ENCODE measurements around the gene NR3C1.
A peak's percentile ranks its signal among the peaks of the same experiment; 100 is the strongest.

NR3C1 gene

GRCh38 chr5:143261748-143262392 is 141.6 kb downstream of the NR3C1 start:
- Histone ChIP-seq H2BK5ac (ENCODE audit: low read depth, low read length, poor library complexity, severe bottlenecking) (no peak overlapping the region), H3K9ac (ENCODE audit: low read length) (peak overlapping the region; percentile 72), H3K79me1 (replicated peaks; ENCODE audit: low read length, poor library complexity, severe bottlenecking) (no peaks in the 10 kb centered on the region), H3K36me3 (ENCODE audit: control insufficient read depth in 1 of 2, insufficient read depth in 2 of 2, low read depth in 1 of 2, low read length in 2 of 2) (no peaks in the 10 kb centered on the region), H3K4me3 (ENCODE audit: insufficient read depth in 1 of 2, low read depth in 1 of 2, low read length in 2 of 2) (no peak overlapping the region), H3K4ac (ENCODE audit: low read depth in 1 of 2, low read length in 2 of 2) (no peak overlapping the region), H3K18ac (ENCODE audit: low read depth in 1 of 2, low read length in 2 of 2) (peak overlapping the region in 1 of 2 experiments; percentile 40), H4K8ac (ENCODE audit: low read length) (no peak overlapping the region), H3K27me3 (ENCODE audit: control insufficient read depth in 1 of 2, insufficient read depth in 1 of 2, low read length in 2 of 2) (no peaks in the 10 kb centered on the region), H2AFZ (ENCODE audit: low read depth, low read length) (no peak overlapping the region), H2AK5ac (ENCODE audit: low read length, severe bottlenecking) (no peak overlapping the region), H3K23ac (ENCODE audit: low read length in 2 of 2) (no peak overlapping the region), H4K91ac (ENCODE audit: low read length) (no peak overlapping the region), H3K27ac (ENCODE audit: low read length, poor library complexity, severe bottlenecking) (peak overlapping the region; percentile 40), H3K14ac (ENCODE audit: low read length in 2 of 2) (no peak overlapping the region), H3K4me1 (ENCODE audit: control insufficient read depth, insufficient read depth, low read depth, low read length) (peaks cover 1% of the 10 kb centered on the region), H3K9me3 (ENCODE audit: control insufficient read depth, low read length) (no peaks in the 10 kb centered on the region), H3K4me2 (ENCODE audit: low read length, poor library complexity, severe bottlenecking) (no peak overlapping the region), H2BK12ac (ENCODE audit: low read length in 2 of 2) (no peak overlapping the region), H2BK120ac (ENCODE audit: low read depth, low read length) (no peak overlapping the region), H2BK15ac (ENCODE audit: low read depth, poor library complexity, severe bottlenecking) (no peak overlapping the region)
- DNase-seq: peak; percentile 71
- WGBS: 80% methylated on average over 4 of the region's 7 CpGs

GRCh38 chr5:143259254-143259605 is 144.3 kb downstream of the NR3C1 start:
- Histone ChIP-seq H3K27me3 (ENCODE audit: control insufficient read depth in 1 of 2, insufficient read depth in 1 of 2, low read length in 2 of 2) (no peaks in the 10 kb centered on the region), H3K4ac (ENCODE audit: low read depth in 1 of 2, low read length in 2 of 2) (no peak overlapping the region), H3K36me3 (ENCODE audit: control insufficient read depth in 1 of 2, insufficient read depth in 2 of 2, low read depth in 1 of 2, low read length in 2 of 2) (no peaks in the 10 kb centered on the region), H3K14ac (ENCODE audit: low read length in 2 of 2) (no peak overlapping the region), H3K4me3 (ENCODE audit: insufficient read depth in 1 of 2, low read depth in 1 of 2, low read length in 2 of 2) (no peak overlapping the region), H2BK120ac (ENCODE audit: low read depth, low read length) (no peak overlapping the region), H2BK12ac (ENCODE audit: low read length in 2 of 2) (no peak overlapping the region), H2BK15ac (ENCODE audit: low read depth, poor library complexity, severe bottlenecking) (no peak overlapping the region), H3K27ac (ENCODE audit: low read length, poor library complexity, severe bottlenecking) (no peak overlapping the region), H3K79me1 (replicated peaks; ENCODE audit: low read length, poor library complexity, severe bottlenecking) (no peaks in the 10 kb centered on the region), H2AFZ (ENCODE audit: low read depth, low read length) (no peak overlapping the region), H3K9me3 (ENCODE audit: control insufficient read depth, low read length) (no peaks in the 10 kb centered on the region), H3K9ac (ENCODE audit: low read length) (no peak overlapping the region), H3K4me1 (ENCODE audit: control insufficient read depth, insufficient read depth, low read depth, low read length) (peaks cover 1% of the 10 kb centered on the region), H2BK5ac (ENCODE audit: low read depth, low read length, poor library complexity, severe bottlenecking) (no peak overlapping the region), H2AK5ac (ENCODE audit: low read length, severe bottlenecking) (no peak overlapping the region), H3K18ac (ENCODE audit: low read depth in 1 of 2, low read length in 2 of 2) (no peak overlapping the region), H4K91ac (ENCODE audit: low read length) (no peak overlapping the region), H3K4me2 (ENCODE audit: low read length, poor library complexity, severe bottlenecking) (no peak overlapping the region), H4K8ac (ENCODE audit: low read length) (no peak overlapping the region), H3K23ac (ENCODE audit: low read length in 2 of 2) (no peak overlapping the region)
- no peak for DNase-seq
- over 99% methylated on average over 7 of the region's 7 CpGs for WGBS

GRCh38 chr5:143258559-143259253 is 144.8 kb downstream of the NR3C1 start:
- H3K27me3 ChIP-seq (ENCODE audit: control insufficient read depth in 1 of 2, insufficient read depth in 1 of 2, low read length in 2 of 2): no peaks in the 10 kb centered on the region
- H3K4me1 ChIP-seq (ENCODE audit: control insufficient read depth, insufficient read depth, low read depth, low read length): peaks cover 1% of the 10 kb centered on the region
- H3K14ac ChIP-seq (ENCODE audit: low read length in 2 of 2): no peak overlapping the region
- no peaks in the 10 kb centered on the region for H3K36me3 ChIP-seq (ENCODE audit: control insufficient read depth in 1 of 2, insufficient read depth in 2 of 2, low read depth in 1 of 2, low read length in 2 of 2)
- peak; percentile 70 for DNase-seq
- H3K23ac ChIP-seq (ENCODE audit: low read length in 2 of 2): no peak overlapping the region
- no peak overlapping the region for H4K91ac ChIP-seq (ENCODE audit: low read length)
- no peak overlapping the region for H3K4me3 ChIP-seq (ENCODE audit: insufficient read depth in 1 of 2, low read depth in 1 of 2, low read length in 2 of 2)
- H3K9me3 ChIP-seq (ENCODE audit: control insufficient read depth, low read length): no peaks in the 10 kb centered on the region
- no peak overlapping the region for H3K4me2 ChIP-seq (ENCODE audit: low read length, poor library complexity, severe bottlenecking)
- no peak overlapping the region for H3K4ac ChIP-seq (ENCODE audit: low read depth in 1 of 2, low read length in 2 of 2)
- H2BK15ac ChIP-seq (ENCODE audit: low read depth, poor library complexity, severe bottlenecking): no peak overlapping the region
- no peaks in the 10 kb centered on the region for H3K79me1 ChIP-seq (replicated peaks; ENCODE audit: low read length, poor library complexity, severe bottlenecking)
- no peak overlapping the region for H3K9ac ChIP-seq (ENCODE audit: low read length)
- no peak overlapping the region for H2BK120ac ChIP-seq (ENCODE audit: low read depth, low read length)
- H2BK12ac ChIP-seq (ENCODE audit: low read length in 2 of 2): no peak overlapping the region
- H2AK5ac ChIP-seq (ENCODE audit: low read length, severe bottlenecking): no peak overlapping the region
- H4K8ac ChIP-seq (ENCODE audit: low read length): no peak overlapping the region
- no peak overlapping the region for H3K27ac ChIP-seq (ENCODE audit: low read length, poor library complexity, severe bottlenecking)
- peak overlapping the region in 1 of 2 experiments; percentile 60 for H3K18ac ChIP-seq (ENCODE audit: low read depth in 1 of 2, low read length in 2 of 2)
- WGBS: 92% methylated on average over 7 of the region's 12 CpGs
- no peak overlapping the region for H2AFZ ChIP-seq (ENCODE audit: low read depth, low read length)
- no peak overlapping the region for H2BK5ac ChIP-seq (ENCODE audit: low read depth, low read length, poor library complexity, severe bottlenecking)

- H2AFZ ChIP-seq (ENCODE audit: low read depth, low read length): no peak overlapping the region
- no peak overlapping the region for H3K4me2 ChIP-seq (ENCODE audit: low read length, poor library complexity, severe bottlenecking)
- no peaks in the 10 kb centered on the region for H3K36me3 ChIP-seq (ENCODE audit: control insufficient read depth in 1 of 2, insufficient read depth in 2 of 2, low read depth in 1 of 2, low read length in 2 of 2)
- H3K4me1 ChIP-seq (ENCODE audit: control insufficient read depth, insufficient read depth, low read depth, low read length): peaks cover 1% of the 10 kb centered on the region
- H4K8ac ChIP-seq (ENCODE audit: low read length): no peak overlapping the region
- no peaks in the 10 kb centered on the region for H3K9me3 ChIP-seq (ENCODE audit: control insufficient read depth, low read length)
- no peak overlapping the region for H3K14ac ChIP-seq (ENCODE audit: low read length in 2 of 2)
- DNase-seq: no peak
- no peak overlapping the region for H3K18ac ChIP-seq (ENCODE audit: low read depth in 1 of 2, low read length in 2 of 2)
- H2BK120ac ChIP-seq (ENCODE audit: low read depth, low read length): no peak overlapping the region
- H3K23ac ChIP-seq (ENCODE audit: low read length in 2 of 2): no peak overlapping the region
- no peak overlapping the region for H3K27ac ChIP-seq (ENCODE audit: low read length, poor library complexity, severe bottlenecking)
- no peak overlapping the region for H2AK5ac ChIP-seq (ENCODE audit: low read length, severe bottlenecking)
- H2BK15ac ChIP-seq (ENCODE audit: low read depth, poor library complexity, severe bottlenecking): no peak overlapping the region
- H3K4ac ChIP-seq (ENCODE audit: low read depth in 1 of 2, low read length in 2 of 2): no peak overlapping the region
- H2BK5ac ChIP-seq (ENCODE audit: low read depth, low read length, poor library complexity, severe bottlenecking): no peak overlapping the region
- no peaks in the 10 kb centered on the region for H3K79me1 ChIP-seq (replicated peaks; ENCODE audit: low read length, poor library complexity, severe bottlenecking)
- H3K4me3 ChIP-seq (ENCODE audit: insufficient read depth in 1 of 2, low read depth in 1 of 2, low read length in 2 of 2): no peak overlapping the region
- no peak overlapping the region for H4K91ac ChIP-seq (ENCODE audit: low read length)
- 97% methylated on average over 6 of the region's 7 CpGs for WGBS
- no peaks in the 10 kb centered on the region for H3K27me3 ChIP-seq (ENCODE audit: control insufficient read depth in 1 of 2, insufficient read depth in 1 of 2, low read length in 2 of 2)
- H3K9ac ChIP-seq (ENCODE audit: low read length): no peak overlapping the region
- H2BK12ac ChIP-seq (ENCODE audit: low read length in 2 of 2): no peak overlapping the region
Observed at GRCh38 chr5:143254819-143255218, 148.7 kb downstream of the NR3C1 start.

All from mesenchymal stem cell (in vitro differentiated cells and primary cell).